Measurements from ENCODE around the gene PLOD1.

Gene PLOD1

DNA sequence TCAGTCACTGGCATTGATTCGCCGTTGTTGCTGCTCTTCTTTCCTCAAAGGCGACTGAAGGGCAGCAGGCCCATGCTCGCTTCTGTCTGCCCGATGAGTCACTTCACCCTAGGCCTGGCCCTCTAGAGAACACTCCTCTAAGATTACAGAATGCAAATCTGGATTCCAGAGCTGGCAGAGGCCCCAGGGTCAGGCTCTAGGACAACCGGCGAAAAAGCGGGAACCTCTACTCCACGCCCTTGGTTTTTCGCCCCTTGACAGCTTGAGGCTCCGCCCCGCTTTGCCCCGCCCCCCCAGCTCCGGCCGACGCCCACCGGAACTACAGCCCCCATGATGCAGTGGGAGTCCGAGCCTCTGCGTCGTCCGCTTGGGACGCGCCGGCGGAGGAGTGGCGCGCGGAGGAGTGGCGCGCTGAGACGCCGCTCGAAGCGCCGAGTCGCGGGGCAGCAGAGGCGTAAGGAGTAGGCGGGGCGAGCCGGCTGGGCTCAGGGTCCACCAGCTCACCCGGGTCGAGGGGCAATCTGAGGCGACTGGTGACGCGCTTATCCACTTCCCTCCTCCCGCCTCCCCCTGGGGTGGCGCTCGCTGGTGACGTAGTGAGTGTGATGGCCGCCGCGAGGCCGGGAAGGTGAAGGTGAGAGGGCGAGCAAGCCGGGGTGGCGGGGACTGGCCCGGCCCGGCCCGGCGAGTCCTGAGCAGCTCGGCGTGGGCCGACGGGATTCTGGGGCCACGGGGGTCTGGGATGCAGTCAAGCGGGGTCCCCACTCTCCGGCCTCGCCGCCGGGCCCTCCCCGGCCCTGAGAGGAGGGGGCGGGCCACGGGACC is 45.5 kb downstream of the PLOD1 start, which contains the start of gene MFN2:
Gene MFN2 (plus strand): TSS at position 594 of the 825 bp plus-strand sequence. CDS start 8,725 bp downstream, outside the sequence.
- DNase-seq: peak; percentile 96 to 98 (median 97)

DNA sequence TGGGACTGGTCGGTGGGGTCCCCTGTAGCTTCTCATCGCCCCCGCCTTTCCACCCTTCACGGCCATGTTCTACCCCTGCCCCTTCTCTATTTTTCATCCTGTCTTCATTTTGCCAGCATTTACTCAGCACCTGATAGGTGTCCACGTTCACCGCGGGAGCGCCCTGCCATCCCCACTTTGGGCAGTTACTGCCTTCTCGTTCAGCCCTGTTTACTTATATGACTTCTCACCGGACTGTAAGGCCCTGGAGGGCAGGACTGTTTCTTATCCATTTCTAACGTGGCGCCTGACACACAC is 46.1 kb downstream of the PLOD1 start:
- DNase-seq: no peak

DNA sequence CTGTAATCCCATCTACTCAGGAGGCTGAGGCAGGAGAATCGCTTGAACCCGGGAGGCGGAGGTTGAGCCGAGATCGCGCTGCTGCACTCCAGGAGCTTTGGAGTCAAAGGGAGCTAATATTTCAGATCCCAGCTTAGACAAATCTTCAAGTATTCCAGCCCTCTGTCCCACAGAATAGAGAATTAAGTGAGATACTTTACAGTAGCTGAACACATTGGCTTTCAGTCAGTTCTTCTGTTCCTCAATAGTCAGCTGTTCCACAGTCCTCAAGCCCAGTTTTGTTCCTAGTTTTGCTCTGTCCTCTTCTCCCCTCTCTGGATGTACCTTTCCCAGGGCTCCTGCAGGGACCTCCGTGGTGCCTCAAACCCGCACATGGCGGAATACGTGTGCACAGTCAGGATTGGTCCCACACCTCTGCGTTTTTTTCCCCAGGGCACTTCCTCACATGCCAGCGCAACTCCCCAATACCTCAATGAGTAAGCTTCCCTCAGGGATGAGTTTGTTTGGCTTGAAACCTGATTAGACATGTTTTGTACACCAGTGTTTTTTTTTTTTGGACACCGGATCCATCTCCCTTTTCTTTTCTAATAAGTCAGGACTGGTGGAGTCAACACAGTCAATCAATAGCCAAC is 47.0 kb downstream of the PLOD1 start:
- DNase-seq: no peak

DNA sequence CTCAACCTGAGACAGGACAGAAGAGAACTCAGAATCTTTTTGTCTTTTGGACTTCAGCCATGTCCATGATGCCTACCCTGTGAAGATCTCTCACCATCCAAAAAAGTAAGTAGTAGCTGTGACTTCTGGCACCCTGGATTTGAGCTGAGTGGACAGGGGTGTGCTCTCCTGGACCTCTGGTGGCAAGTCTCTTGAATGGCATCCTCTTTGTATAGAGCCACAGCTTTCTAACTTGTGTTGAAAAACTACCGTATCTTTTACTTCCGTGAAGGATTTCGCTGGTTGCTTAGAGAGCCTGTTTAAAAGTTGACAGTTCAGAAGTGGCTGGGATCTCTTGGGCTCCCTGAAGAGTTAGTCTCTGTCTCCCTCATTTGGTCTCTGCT is 47.5 kb downstream of the PLOD1 start:
- peak in 1 of 3 experiments; percentile 6 for DNase-seq

DNA sequence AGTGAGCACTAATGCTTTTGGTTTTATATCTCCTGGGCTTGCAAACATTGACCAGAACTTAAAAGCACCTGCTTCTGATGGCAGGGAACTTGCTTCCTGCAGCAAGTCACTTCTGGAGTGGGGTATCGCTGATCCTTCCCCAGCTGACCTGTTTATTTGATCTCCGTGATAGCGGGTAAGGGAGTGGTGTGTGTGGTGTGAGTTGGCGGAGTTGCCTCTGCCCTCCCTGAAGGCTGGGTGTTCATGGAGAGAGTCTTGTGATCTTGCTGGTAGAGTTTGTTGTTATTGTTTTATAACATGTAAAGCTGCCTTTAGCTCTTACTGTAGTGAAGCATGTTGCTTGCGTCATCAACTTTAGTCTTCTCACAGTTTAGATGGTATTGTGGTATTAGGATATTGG is 49.6 kb downstream of the PLOD1 start:
- no peak for DNase-seq

DNA sequence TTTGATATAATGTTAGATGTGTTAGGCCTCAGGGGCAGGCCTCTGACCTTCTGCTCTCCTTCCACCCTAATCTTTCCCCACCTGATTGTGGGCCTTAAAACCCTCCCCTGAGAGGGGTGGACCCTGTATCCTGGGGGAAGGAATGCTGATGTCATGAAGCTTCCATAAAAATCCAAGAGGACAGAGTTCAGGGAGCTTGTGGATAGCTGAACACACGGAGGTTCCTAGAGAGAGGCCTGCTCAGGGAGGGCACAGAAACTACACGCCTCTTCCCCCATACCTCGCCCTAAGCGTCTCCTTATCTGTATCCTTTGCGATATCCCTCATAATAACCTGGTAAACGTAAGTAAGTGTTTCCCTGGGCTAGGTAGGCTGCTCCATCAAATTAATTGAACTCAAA is 50.1 kb downstream of the PLOD1 start:
- no peak for DNase-seq

DNA sequence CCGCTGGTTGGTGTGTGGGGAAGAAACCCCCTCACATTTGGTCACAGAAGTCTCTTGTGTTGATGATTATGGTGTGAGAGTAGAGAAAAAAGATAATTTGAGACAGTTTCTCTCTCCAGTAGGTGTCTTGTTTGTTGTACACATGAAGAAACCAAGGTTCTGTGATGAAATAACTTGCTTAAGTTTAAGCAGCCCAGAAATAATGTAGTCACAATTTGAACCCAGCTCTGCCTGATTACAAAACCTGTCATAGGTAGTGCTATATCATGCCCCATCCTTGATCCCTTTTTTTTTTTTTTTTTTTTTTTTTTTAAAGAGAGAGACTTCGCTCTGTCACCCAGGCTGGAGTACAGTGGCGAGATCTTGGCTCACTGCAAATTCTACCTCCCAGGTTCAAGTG is 50.7 kb downstream of the PLOD1 start:
- DNase-seq: no peak

DNA sequence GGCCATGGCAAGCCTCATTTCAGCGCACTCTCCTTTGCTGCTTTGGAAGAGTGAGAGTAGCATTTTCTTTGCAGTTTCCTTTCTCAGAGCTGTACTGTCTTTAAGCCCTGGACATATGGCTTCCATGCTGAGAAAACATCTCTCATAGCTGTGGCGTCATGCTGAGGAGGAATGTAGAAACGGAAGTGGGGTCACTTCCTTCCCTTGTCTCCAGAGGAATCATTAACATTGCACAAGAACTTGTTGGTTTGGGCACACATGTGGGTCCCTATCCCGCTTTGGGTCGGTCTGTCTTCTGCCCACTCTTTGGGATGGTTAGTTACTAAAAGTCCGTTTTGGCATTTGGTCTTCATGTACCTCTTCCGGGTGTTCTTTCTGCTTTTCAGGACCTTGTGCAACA is 51.3 kb downstream of the PLOD1 start:
- DNase-seq: no peak

DNA sequence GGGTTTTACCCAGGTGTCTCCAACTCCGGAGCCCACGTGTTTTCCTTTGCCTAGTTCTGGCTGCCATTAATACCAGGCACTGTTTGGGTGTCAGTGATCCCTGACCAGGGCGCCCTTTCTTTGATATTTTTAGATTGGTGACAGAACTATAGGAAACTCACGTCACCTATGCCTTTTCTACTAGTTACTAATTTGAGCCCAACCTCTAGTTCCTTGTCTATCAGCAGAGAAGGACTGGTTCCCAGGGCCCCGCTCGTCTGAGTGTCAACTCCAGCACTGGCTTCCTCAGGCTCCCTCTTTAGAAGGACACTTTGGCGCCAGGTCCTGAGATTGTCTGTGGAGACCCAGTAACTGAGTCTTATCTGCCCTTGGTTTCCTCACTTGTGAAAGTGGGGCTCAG is 55.2 kb downstream of the PLOD1 start:
- no peak for DNase-seq

DNA sequence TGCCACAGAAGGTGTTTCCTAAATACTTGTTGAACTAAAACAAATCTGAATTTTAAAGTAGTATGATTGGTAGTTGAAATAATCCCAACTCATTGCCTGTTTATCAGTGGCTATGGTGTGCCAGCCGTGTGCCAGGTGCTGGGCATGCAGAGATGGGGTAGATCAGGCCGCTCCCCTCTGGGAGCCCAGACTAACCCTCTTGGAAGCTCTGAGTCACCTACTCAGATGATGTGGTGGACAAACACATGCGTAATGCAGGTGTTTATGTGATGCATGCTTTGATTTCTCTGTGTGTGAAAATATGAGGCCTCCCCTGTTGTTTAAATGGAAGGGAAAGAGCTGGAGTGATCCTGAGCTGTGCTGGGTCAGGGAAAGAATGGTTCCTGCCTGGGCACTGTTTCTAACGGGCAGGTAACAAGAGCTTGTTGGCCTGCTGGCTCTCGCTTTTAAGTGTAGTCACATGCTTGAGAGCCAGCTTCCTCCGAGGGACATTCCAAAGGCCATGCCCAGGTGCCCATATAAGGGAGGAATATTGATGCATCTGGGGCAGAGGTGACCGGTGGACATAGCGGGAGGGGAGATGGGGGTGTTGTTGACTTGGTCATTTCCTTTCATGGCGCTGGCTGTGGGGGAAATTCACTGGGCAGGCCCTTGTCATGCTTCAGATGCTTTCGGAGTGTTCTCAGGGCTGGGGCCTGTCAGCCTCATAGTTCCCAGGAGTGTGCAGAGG is 56.0 kb downstream of the PLOD1 start:
- DNase-seq: peak in 1 of 3 experiments; percentile 18

DNA sequence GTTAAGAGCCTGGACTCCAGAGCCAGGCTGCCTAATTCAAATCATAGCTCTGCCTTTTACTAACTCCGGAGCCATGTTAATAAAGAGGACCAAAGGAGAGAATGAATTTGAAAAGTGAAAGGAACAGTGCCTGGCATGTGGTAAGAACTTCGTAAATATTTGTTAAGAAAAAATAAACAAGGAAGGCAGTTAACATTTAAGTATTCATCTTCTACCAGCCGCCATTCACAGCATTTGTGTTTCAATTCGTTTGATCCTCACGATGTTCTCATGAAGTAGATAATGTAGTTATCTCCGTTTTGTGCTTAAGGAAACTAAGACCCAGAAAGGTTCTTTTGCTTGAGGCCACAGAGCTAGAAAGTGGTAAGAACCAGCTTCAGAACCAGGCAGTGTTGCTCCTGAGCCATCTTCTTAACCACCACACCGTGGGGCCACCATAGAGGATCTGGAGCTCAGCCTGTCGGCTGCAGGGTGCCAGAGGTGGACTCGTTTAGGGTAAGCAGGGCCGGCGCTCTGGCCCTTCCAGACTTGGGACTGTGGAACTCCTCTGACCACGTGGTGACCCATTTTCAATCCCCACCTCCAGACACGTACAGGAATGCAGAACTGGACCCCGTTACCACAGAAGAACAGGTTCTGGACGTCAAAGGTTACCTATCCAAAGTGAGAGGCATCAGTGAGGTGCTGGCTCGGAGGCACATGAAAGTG is 57.6 kb downstream of the PLOD1 start:
- DNase-seq: no peak

DNA sequence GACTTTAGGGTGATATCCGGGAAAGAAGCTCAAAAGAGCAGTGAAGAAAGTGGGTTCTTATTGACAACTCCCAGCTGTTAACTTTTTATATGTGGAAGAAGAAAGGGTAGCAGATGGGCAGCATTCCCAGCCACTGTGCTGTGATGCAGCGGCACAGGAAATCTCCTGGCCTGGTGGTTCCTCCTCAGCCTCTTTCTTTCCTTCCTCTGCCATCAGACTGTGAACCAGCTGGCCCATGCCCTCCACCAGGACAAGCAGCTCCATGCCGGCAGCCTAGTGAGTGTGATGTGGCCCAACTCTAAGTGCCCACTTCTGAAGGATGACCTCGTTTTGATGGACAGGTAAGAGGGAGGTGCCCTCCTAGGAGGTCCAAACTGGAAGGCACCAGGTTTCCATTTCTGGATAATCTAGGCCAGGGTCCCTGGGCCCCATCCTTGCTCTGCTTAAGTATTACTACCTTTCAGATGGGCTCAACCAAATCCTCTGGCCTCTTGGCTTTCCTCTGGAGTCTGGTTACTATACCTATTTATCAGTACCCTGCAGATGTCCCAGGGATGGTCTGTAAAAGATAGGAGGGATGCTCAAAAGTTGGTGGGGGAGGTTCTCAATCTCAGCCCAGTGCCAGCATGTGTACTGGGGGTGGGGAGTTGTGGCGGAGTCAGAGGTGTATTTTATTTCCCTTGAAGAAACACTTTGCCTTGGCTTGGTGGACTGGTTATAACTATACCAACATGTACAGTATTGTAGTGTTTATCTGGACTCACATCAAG is 62.7 kb downstream of the PLOD1 start:
- no peak for DNase-seq

DNA sequence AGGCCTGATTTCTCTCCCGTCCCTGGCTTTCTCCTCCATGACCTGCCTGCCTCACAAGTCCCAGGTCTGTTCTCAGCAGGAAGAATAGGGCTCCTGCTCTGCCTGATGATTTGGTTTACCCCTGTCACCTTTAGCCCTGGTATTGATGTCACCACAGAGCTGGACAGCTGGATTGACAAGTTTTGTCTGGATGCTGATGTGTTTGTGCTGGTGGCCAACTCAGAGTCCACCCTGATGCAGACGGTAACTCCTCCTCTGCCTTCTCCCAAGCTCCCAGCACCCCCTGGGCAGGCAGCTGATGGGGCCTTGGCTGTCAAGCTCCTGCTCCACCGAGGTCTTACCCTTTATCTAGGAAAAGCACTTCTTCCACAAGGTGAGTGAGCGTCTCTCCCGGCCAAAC is 64.1 kb downstream of the PLOD1 start:
- no peak for DNase-seq

DNA sequence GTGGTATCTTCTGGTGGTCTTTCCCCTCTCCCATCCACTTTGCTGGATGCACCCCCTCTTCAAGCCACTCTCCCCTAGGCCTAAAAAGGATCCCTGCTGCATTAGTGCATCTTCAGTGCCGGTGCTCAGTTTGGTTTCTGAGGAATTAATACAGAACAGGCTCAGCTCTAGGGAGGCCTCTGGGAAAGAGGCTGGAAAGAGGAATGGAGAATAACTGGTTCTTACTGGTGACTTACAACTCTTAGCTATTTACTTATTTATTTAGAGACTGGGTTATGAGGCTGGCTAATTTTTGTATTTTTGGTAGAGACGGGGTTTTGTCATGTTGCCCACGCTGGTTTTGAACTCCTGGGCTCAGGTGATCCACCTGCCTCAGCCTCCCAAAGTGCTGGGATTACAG is 64.7 kb downstream of the PLOD1 start:
- DNase-seq: no peak

DNA sequence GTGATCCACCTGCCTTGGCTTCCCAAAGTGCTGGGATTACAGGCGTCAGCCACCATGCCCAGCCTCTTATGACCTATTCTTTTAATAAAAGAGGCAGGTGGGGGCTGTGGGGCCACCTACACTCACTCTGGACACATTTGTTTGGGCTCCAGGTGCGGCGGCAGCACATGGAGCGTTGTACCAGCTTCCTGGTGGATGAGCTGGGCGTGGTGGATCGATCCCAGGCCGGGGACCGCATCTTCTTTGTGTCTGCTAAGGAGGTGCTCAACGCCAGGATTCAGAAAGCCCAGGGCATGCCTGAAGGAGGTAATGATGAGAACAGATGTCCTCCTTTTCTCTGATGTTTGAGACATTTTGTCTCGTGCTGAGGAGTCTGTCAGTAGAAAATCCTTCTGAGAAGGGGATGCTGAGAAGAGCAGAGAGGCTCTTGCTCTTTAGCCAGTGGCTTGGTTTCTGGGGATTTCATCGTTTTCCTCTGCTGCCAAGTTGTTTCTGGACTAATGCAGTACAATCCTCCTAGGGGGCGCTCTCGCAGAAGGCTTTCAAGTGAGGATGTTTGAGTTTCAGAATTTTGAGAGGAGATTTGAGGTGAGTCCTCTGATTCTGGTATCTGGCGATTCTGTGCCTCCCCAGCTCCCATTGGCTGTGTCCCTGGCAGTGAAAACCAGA is 66.9 kb downstream of the PLOD1 start:
- peak in 2 of 3 experiments; percentile 7 to 12 for DNase-seq

DNA sequence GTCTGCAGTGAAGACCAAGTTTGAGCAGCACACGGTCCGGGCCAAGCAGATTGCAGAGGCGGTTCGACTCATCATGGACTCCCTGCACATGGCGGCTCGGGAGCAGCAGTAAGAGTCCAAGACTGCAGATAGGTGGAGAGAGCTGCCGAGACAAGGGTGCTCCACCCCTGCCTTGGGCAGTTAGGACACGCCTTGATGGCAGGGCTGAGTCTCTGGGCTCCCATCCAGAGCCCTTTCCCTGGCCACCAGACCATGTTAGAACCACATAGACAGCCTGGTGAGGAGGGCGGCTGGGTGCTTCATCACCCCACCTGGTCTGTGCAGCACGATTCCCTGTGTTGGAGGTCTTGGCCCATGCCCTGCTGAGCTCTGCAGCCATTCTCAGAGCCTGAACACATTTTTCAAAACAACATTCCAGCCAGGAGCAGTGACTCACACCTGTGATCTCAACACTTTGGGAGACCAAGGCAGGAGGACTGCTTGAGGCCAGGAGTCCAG is 67.5 kb downstream of the PLOD1 start:
- DNase-seq: no peak

DNA sequence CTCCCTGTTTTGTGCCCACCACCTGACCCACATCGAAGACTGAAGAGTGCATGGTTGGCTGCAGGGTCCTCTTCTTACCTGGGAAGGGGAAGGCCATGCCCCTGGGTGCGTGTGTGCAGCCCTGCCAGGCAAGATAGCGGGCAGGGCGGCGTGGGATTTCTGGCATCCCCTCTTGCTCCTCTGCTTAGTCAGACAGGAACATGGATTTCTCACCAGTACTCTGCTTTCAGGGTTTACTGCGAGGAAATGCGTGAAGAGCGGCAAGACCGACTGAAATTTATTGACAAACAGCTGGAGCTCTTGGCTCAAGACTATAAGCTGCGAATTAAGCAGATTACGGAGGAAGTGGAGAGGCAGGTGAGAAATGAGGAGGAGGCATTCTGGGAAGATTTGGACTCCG is 69.2 kb downstream of the PLOD1 start:
- no peak for DNase-seq

DNA sequence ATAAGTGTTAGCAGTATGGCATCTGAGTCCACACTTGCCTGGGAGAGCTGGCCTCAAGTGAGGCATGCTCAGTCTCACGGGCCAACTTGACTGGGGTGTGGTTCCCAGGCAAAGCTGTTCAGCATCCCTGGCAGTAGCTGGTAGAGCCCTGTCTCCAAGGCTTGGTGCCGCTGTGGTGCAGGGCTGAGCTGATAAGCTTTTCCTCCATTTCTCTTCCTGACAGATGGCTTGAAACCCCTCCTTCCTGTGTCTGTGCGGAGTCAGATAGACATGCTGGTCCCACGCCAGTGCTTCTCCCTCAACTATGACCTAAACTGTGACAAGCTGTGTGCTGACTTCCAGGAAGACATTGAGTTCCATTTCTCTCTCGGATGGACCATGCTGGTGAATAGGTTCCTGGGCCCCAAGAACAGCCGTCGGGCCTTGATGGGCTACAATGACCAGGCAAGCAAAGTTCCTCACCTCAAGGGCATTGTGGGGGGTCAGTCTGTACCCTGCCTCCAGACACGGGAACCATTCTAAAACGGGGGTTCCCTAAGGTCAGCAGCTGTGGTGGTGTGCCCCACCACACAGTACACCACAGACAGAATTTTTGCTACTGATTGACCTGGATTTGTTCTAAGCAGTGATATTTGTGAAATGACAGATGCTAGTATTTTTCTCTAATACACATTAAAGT is 71.1 kb downstream of the PLOD1 start:
- no peak for DNase-seq

DNA sequence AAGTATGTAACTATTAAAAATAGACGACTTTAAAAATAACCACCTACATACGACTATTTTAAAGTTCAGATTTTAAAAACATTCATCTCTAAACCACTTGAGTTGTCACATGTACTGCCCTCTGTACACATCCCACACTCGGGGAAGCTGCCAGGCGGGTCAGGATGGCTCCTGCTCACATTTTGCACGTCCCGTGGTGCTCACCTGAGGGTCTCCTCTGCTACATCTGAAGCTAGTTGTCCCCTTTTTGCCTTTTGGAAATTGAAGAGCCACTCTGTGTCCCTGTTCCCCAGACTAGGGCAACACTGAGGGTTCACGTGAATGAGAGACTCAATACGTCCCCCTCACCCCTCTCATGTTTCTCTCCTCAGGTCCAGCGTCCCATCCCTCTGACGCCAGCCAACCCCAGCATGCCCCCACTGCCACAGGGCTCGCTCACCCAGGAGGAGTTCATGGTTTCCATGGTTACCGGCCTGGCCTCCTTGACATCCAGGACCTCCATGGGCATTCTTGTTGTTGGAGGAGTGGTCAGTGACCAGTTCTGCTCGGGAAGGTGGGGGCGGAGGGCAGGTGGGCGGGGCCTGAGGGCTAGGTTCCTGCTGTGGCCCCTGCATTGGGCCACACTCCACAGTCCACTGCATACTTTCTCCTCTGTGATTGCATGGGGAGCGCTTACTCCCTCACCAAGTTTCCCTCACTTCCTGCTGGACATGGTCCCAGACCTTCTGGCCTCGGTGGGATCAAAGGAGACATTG is 71.8 kb downstream of the PLOD1 start:
- DNase-seq: no peak

DNA sequence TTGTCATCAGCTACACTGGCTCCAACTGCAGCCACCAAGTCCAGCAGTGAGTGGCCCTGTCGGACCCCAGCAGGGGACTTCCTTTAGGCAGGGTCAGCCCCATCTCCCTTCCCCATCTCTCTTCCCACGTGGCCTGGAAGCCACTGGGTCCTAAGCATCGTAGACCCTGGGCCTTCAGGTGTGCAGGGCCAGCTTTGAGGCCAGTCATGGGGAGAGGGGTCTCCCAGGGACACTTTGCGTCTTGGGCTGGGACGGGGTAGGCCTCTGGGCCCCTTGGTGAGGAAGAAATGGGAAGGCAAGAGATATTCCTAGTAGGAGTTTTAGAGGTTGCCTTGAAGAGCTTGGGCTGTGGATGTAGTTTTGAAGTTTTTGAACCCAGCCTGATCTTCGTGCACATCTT is 72.7 kb downstream of the PLOD1 start:
- no peak for DNase-seq

Data from NCI-H1417 (cell line).